Measurements from ENCODE around the gene LMX1B. TPM values are rescaled to one million over a fixed set of nuclear protein-coding genes. Genes with fewer than 3 reads are reported as not detected.

Gene LMX1B
- total and polyA plus RNA-seq, 7 donors: 0.01 to 0.26 (median 0.08) TPM; not detected in 1

GRCh38 chr9:126606483-126606870, 7.3 kb upstream of the LMX1B start:
- 46 to 55% (median 50%) methylated on average over 3 of the region's 3 CpGs for WGBS, 3 donors
- Histone ChIP-seq H3K27ac (no peak overlapping the region), H3K27me3 (ENCODE audit: insufficient read depth in 3 of 3, low read length in 2 of 3) (peaks cover 0 to 37% (median 13%) of the 10 kb centered on the region in 3 donors), H3K4me3 (no peak overlapping the region), H3K9me3 (no peaks in the 10 kb centered on the region), H3K4me1 (peaks cover 1% of the 10 kb centered on the region), H3K36me3 (ENCODE audit: insufficient read depth in 1 of 2, low read depth in 1 of 2) (no peaks in the 10 kb centered on the region)
- intact Hi-C loops (cut with DNase I): no loop called here
- ATAC-seq: no peak
- no peak for DNase-seq
- TF ChIP-seq, protein P1, sequence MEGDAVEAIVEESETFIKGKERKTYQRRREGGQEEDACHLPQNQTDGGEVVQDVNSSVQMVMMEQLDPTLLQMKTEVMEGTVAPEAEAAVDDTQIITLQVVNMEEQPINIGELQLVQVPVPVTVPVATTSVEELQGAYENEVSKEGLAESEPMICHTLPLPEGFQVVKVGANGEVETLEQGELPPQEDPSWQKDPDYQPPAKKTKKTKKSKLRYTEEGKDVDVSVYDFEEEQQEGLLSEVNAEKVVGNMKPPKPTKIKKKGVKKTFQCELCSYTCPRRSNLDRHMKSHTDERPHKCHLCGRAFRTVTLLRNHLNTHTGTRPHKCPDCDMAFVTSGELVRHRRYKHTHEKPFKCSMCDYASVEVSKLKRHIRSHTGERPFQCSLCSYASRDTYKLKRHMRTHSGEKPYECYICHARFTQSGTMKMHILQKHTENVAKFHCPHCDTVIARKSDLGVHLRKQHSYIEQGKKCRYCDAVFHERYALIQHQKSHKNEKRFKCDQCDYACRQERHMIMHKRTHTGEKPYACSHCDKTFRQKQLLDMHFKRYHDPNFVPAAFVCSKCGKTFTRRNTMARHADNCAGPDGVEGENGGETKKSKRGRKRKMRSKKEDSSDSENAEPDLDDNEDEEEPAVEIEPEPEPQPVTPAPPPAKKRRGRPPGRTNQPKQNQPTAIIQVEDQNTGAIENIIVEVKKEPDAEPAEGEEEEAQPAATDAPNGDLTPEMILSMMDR (IDR thresholded peaks at IDR 0.05): no peak

- TF ChIP-seq, protein P1 (IDR thresholded peaks at IDR 0.05): no peak
These were observed 6.6 kb upstream of the LMX1B start for GRCh38 chr9:126607086-126607485.

GRCh38 chr9:126607731-126608130, 6.0 kb upstream of the LMX1B start:
- ATAC-seq (no peak), DNase-seq (no peak)
- H3K4me3 ChIP-seq: no peak overlapping the region
- H3K36me3 ChIP-seq (ENCODE audit: insufficient read depth in 1 of 2, low read depth in 1 of 2): no peaks in the 10 kb centered on the region
- intact Hi-C loops (cut with DNase I): no loop called here
- H3K4me1 ChIP-seq: peaks cover 8% of the 10 kb centered on the region
- H3K27me3 ChIP-seq (ENCODE audit: insufficient read depth in 3 of 3, low read length in 2 of 3): peaks cover 0 to 49% (median 21%) of the 10 kb centered on the region in 3 donors
- H3K27ac ChIP-seq: no peak overlapping the region
- TF ChIP-seq, protein P1 (IDR thresholded peaks at IDR 0.05): no peak
- 70 to 76% (median 72%) methylated on average over 7 of the region's 7 CpGs for WGBS, 3 donors
- H3K9me3 ChIP-seq: no peaks in the 10 kb centered on the region

More at GRCh38 chr9:126607086-126607485, 6.6 kb upstream of the LMX1B start:
- DNase-seq (peak in 1 of 2 donors; percentile 26), ATAC-seq (no peak)
- H3K27ac ChIP-seq: no peak overlapping the region
- no peaks in the 10 kb centered on the region for H3K9me3 ChIP-seq
- peaks cover 7% of the 10 kb centered on the region for H3K4me1 ChIP-seq
- no peak overlapping the region for H3K4me3 ChIP-seq
- no peaks in the 10 kb centered on the region for H3K36me3 ChIP-seq (ENCODE audit: insufficient read depth in 1 of 2, low read depth in 1 of 2)
- WGBS, 3 donors: 53 to 76% (median 61%) methylated on average over 1 of the region's 1 CpG
- intact Hi-C loops (cut with DNase I): no loop called here
- H3K27me3 ChIP-seq (ENCODE audit: insufficient read depth in 3 of 3, low read length in 2 of 3): peaks cover 0 to 43% (median 17%) of the 10 kb centered on the region in 3 donors

GRCh38 chr9:126608551-126608950, 5.2 kb upstream of the LMX1B start:
- no peak for DNase-seq

More at GRCh38 chr9:126608551-126608950, 5.2 kb upstream of the LMX1B start:
- Histone ChIP-seq H3K27ac (no peak overlapping the region), H3K27me3 (ENCODE audit: insufficient read depth in 3 of 3, low read length in 2 of 3) (peaks cover 3 to 57% (median 28%) of the 10 kb centered on the region in 3 donors), H3K4me1 (peaks cover 13% of the 10 kb centered on the region), H3K9me3 (no peaks in the 10 kb centered on the region), H3K36me3 (ENCODE audit: insufficient read depth in 1 of 2, low read depth in 1 of 2) (no peaks in the 10 kb centered on the region), H3K4me3 (no peak overlapping the region)
- no peak for ATAC-seq
- WGBS, 3 donors: 82 to 90% (median 86%) methylated on average over 8 of the region's 8 CpGs
- intact Hi-C loops (cut with DNase I): no loop called here
- TF ChIP-seq, protein P1 (IDR thresholded peaks at IDR 0.05): no peak
